Endodermal cell (in vitro differentiated cells): ENCODE data around the gene MIS18A. TPM values are rescaled to one million over a fixed set of nuclear protein-coding genes. Genes with fewer than 3 reads are reported as not detected.
"Not testable (repeated sequence)": the region's sequence is repeated elsewhere in the genome, so short reads cannot be mapped to it uniquely, and the experiment has no call there.

ENCODE experiments used
- DNase-seq: peaks from one replicate; pipeline ENCODE4 v3.0.0-alpha.2; 2017
- H3K27ac ChIP-seq: 2 replicates; pipeline ENCODE4 v1.5.1; 2013; ENCODE audit warnings: mild to moderate bottlenecking, low read depth, low read length, moderate library complexity
- H3K27me3 ChIP-seq: 2 replicates; pipeline ENCODE4 v1.6.1; 2013; ENCODE audit warnings: mild to moderate bottlenecking, low read length, moderate library complexity; ENCODE audit not compliant: insufficient read depth, control insufficient read depth, poor library complexity, severe bottlenecking
- H3K36me3 ChIP-seq: 2 replicates; pipeline ENCODE4 v1.7.0; 2013; ENCODE audit warnings: mild to moderate bottlenecking, low read length, moderate library complexity; ENCODE audit not compliant: control insufficient read depth, insufficient read depth
- H3K4me1 ChIP-seq: one replicate; pipeline ENCODE4 v1.7.0; 2013; ENCODE audit warnings: low read length; ENCODE audit not compliant: control insufficient read depth, insufficient read depth
- H3K4me3 ChIP-seq: 2 replicates; pipeline ENCODE4 v1.5.1; 2013; ENCODE audit warnings: mild to moderate bottlenecking, low read length, moderate library complexity
- H3K9ac ChIP-seq: 2 replicates; pipeline ENCODE4 v1.6.1; 2013; ENCODE audit warnings: mild to moderate bottlenecking, low read length, moderate library complexity; ENCODE audit not compliant: poor library complexity, severe bottlenecking; ENCODE audit errors: extremely low read depth
- H3K9me3 ChIP-seq: 2 replicates; pipeline ENCODE4 v1.6.1; 2013; ENCODE audit warnings: mild to moderate bottlenecking, low read length, moderate library complexity; ENCODE audit not compliant: control insufficient read depth
- H3K27ac Mint-ChIP-seq: 2 replicates; pipeline ENCODE4 v1.8.0; 2020; ENCODE audit warnings: mixed read lengths
- H3K27me3 Mint-ChIP-seq: 2 replicates; pipeline ENCODE4 v1.8.0; 2021; ENCODE audit warnings: mild to moderate bottlenecking, mixed read lengths; ENCODE audit not compliant: insufficient read depth
- H3K36me3 Mint-ChIP-seq: 2 replicates; pipeline ENCODE4 v1.8.0; 2020; ENCODE audit warnings: low read depth, mixed read lengths
- H3K4me1 Mint-ChIP-seq: 2 replicates; pipeline ENCODE4 v1.8.0; 2020; ENCODE audit warnings: mixed read lengths
- H3K4me3 Mint-ChIP-seq: 2 replicates; pipeline ENCODE4 v1.8.0; 2020; ENCODE audit warnings: mild to moderate bottlenecking, moderate library complexity, mixed read lengths
- H3K9me3 Mint-ChIP-seq: 2 replicates; pipeline ENCODE4 v1.8.0; 2020; ENCODE audit warnings: mild to moderate bottlenecking, mixed read lengths
- CTCF ChIP-seq: fragments of 200-600 bp; sonication (generic); conservative IDR thresholded peaks from 2 replicates; pipeline ENCODE4 v1.5.0; 2021; ENCODE audit warnings: antibody characterized with exemption, mild to moderate bottlenecking
- WGBS, 2 experiments: methylation state at CpG; one replicate each; pipeline versions ENCODE4 v1.1.5 to v1.1.7; 2013; ENCODE audit warnings: missing lambda C conversion rate in 2 of 2, mixed read lengths in 1 of 2; ENCODE audit not compliant: insufficient coverage in 1 of 2, insufficient read length in 1 of 2; 5-methylcytosine and 5-hydroxymethylcytosine counted together
- total RNA-seq, 2 donors: library from RNA; stranded (reverse); fragmentation: NEBNext Ultra II Directional in 1 of 2; extraction: Animal tissue kit (Norgen Biotek cat#: 25700) in 1 of 2; gene quantifications; 2 replicates in 1 of 2; 3 replicates in 1 of 2; pipeline ENCODE4 v1.2.1, GENCODE V29; 2021

The MIS18A gene
- total RNA-seq, 2 donors from 2014 or later: 46.4 to 48.3 TPM

GRCh38 chr21:32261929-32262328 lies 16.9 kb downstream of the MIS18A start:
- no peak for DNase-seq
- Mint-ChIP-seq H3K4me3 (no peak overlapping the region), H3K27ac (no peak overlapping the region), H3K36me3 (peaks cover 12% of the 10 kb centered on the region), H3K27me3 (no peaks in the 10 kb centered on the region), H3K9me3 (no peaks in the 10 kb centered on the region), H3K4me1 (peaks cover 8% of the 10 kb centered on the region)
- 94 to 98% methylated on average over 5 of the region's 5 CpGs for WGBS, 2 experiments
- Histone ChIP-seq H3K9me3 (no peaks in the 10 kb centered on the region), H3K27me3 (no peaks in the 10 kb centered on the region), H3K4me3 (no peak overlapping the region), H3K36me3 (peaks cover 3% of the 10 kb centered on the region), H3K4me1 (no peaks in the 10 kb centered on the region), H3K27ac (no peak overlapping the region), H3K9ac (no peak overlapping the region)
- TF ChIP-seq CTCF: no peak

- no peak for TF ChIP-seq CTCF
- no peaks in the 10 kb centered on the region for H3K4me1 ChIP-seq
- H3K9ac ChIP-seq: no peak overlapping the region
- H3K4me3 ChIP-seq: no peak overlapping the region
- DNase-seq: no peak
- no peaks in the 10 kb centered on the region for H3K27me3 ChIP-seq
- no peaks in the 10 kb centered on the region for H3K9me3 ChIP-seq
- Mint-ChIP-seq H3K4me3 (no peak overlapping the region), H3K27me3 (no peaks in the 10 kb centered on the region), H3K27ac (no peak overlapping the region), H3K4me1 (peaks cover 8% of the 10 kb centered on the region), H3K9me3 (no peaks in the 10 kb centered on the region), H3K36me3 (no peaks in the 10 kb centered on the region)
- 94 to 95% methylated on average over 2 of the region's 2 CpGs for WGBS, 2 experiments
- no peak overlapping the region for H3K27ac ChIP-seq
- no peaks in the 10 kb centered on the region for H3K36me3 ChIP-seq
Observed at GRCh38 chr21:32260130-32260529, 18.7 kb downstream of the MIS18A start.

DNA sequence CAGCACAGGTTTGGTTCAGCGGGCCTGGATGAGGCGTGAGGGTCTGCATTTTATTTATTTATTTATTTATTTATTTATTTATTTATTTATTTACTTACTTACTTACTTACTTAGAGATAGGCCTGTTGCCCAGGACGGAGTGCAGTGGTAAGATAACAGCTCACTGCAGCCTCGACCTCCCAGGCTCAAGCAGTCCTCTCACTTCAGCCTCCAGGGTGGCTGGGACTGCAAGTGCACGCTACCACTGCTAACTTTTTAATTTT lies 20.1 kb downstream of the MIS18A start:
- not testable (repeated sequence) for H3K4me1 Mint-ChIP-seq

More for the DNA sequence above, 20.1 kb downstream of the MIS18A start:
- H3K36me3 Mint-ChIP-seq, H3K4me3 Mint-ChIP-seq, H3K9ac ChIP-seq, H3K27me3 Mint-ChIP-seq, H3K4me1 ChIP-seq, H3K27ac ChIP-seq, H3K9me3 ChIP-seq, H3K27me3 ChIP-seq, H3K36me3 ChIP-seq, DNase-seq, H3K27ac Mint-ChIP-seq, H3K9me3 Mint-ChIP-seq, H3K4me3 ChIP-seq: not testable (repeated sequence)
- WGBS, 2 experiments: 90% methylated on average over 4 of the region's 5 CpGs; no CpG with 5 or more reads in 1 of the 2 experiments
